Mesothelial cell of epicardium (in vitro differentiated cells): ENCODE measurements around the gene NR6A1. TPM values are rescaled to one million over a fixed set of nuclear protein-coding genes. Genes with fewer than 3 reads are reported as not detected.

Source experiments
- DNase-seq, 2 experiments: peaks; one replicate each; pipeline ENCODE4 v3.0.0; 2021; ENCODE audit warnings: low spot score in 2 of 2; ENCODE audit not compliant: unreplicated experiment in 2 of 2
- H3K27ac Mint-ChIP-seq: 2 replicates; pipeline ENCODE4 v1.8.0; 2021; ENCODE audit warnings: mixed read lengths
- H3K27me3 Mint-ChIP-seq: 2 replicates; pipeline ENCODE4 v1.8.0; 2021; ENCODE audit warnings: low read depth, mixed read lengths
- H3K36me3 Mint-ChIP-seq: 2 replicates; pipeline ENCODE4 v1.8.0; 2021; ENCODE audit warnings: mixed read lengths
- H3K4me1 Mint-ChIP-seq: 2 replicates; pipeline ENCODE4 v1.8.0; 2021; ENCODE audit warnings: mixed read lengths
- H3K4me3 Mint-ChIP-seq: 2 replicates; pipeline ENCODE4 v1.8.0; 2021; ENCODE audit warnings: mild to moderate bottlenecking, moderate library complexity, mixed read lengths
- H3K9me3 Mint-ChIP-seq: 2 replicates; pipeline ENCODE4 v1.8.0; 2021; ENCODE audit warnings: mixed read lengths
- total RNA-seq: library from RNA; stranded (reverse); gene quantifications from 3 replicates; pipeline ENCODE4 v1.2.1, GENCODE V29; 2021
- TF ChIP-seq, protein P1 (sequence below): fragments of 200-600 bp; sonication (generic); IDR thresholded peaks from one replicate; pipeline ENCODE4 v1.5.0; 2021; ENCODE audit warnings: antibody characterized with exemption; ENCODE audit not compliant: unreplicated experiment

Gene NR6A1
- total RNA-seq, 1 donor from 2014 or later, result 5.9 TPM

DNA sequence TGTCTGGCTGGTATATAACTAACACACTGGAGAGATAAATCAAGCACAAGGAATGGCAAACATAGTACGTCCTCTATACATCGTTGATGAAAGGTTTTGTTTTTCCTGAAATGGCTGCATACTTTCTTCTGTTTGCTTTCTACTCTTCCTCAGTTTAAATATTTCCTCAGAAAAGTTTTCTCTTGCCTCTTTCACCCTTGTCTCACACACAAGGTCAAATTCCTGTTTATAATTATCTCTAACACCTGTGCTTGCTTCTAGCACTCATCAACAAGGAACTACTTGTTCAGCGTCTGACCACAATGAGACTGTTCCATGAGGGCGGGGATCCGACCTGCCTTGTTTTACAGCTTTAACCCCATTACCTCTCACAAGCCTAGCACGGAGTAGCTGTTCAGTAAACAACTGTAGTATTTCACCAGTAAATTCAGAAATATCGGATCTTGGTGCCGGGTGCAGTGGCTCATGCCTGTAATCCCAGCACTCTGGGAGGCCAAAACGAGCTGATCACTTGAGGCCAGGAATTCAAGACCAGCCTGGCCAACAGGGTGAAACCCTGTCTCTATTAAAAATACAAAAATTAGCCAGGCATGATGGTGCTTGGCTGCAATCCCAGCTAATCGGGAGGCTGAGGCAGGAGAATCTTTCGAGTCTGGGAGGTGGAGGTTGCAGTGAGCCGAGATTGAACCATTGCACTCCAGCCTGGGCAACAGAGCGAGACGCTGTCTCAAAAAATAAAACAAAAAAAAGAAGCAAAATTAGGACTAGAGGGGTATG, 37.0 kb downstream of the NR6A1 start:
- Mint-ChIP-seq H3K27ac (peak overlapping the region; percentile 66), H3K36me3 (peaks cover 23% of the 10 kb centered on the region), H3K4me1 (peaks cover 12% of the 10 kb centered on the region), H3K4me3 (no peak overlapping the region), H3K27me3 (no peaks in the 10 kb centered on the region), H3K9me3 (no peaks in the 10 kb centered on the region)
- TF ChIP-seq, protein P1, sequence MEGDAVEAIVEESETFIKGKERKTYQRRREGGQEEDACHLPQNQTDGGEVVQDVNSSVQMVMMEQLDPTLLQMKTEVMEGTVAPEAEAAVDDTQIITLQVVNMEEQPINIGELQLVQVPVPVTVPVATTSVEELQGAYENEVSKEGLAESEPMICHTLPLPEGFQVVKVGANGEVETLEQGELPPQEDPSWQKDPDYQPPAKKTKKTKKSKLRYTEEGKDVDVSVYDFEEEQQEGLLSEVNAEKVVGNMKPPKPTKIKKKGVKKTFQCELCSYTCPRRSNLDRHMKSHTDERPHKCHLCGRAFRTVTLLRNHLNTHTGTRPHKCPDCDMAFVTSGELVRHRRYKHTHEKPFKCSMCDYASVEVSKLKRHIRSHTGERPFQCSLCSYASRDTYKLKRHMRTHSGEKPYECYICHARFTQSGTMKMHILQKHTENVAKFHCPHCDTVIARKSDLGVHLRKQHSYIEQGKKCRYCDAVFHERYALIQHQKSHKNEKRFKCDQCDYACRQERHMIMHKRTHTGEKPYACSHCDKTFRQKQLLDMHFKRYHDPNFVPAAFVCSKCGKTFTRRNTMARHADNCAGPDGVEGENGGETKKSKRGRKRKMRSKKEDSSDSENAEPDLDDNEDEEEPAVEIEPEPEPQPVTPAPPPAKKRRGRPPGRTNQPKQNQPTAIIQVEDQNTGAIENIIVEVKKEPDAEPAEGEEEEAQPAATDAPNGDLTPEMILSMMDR, result no peak
- DNase-seq, result no peak

DNA sequence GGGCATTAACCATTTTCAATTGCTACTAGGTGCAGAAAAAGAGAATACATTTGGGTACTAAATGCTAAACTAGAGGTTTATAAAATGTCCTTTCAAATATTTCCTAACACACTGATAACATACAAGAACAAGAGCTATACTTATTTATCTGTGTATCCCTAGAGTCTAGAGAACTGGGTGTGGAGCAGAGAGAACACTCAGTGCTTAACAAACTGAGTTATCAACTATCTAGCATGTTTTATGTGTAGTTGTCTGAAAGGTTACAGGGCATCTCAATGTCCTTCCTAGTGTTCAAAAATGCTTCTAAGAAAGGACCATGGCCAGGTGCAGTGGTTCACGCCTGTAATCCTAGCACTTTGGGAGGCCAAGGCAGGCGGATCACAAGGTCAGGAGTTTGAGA, 40.3 kb downstream of the NR6A1 start:
- H3K36me3 Mint-ChIP-seq, result peaks cover 15% of the 10 kb centered on the region
- H3K27me3 Mint-ChIP-seq, result no peaks in the 10 kb centered on the region
- no peak overlapping the region for H3K27ac Mint-ChIP-seq
- no peak for DNase-seq
- no peak overlapping the region for H3K4me3 Mint-ChIP-seq
- peaks cover 23% of the 10 kb centered on the region for H3K4me1 Mint-ChIP-seq
- H3K9me3 Mint-ChIP-seq, result no peaks in the 10 kb centered on the region
- TF ChIP-seq, protein P1, result no peak

DNA sequence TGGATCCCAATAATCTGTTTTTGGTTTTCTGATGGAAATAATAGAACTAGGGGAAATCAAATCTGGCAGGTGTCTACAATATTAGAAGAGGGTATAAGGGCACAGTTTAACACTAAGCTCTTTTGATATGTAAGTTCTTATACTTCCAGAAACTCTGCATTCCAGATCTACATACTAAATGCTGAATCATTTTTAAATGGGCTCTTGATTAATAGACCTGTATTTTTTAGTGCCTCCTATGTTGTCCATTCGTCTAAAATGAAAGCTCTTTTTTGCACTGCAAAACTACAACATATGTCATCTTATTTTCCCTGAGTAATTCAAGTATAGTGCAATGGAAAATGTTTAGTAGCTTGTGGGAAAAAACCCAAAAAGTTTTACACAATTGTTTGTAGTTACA, 44.2 kb downstream of the NR6A1 start:
- H3K9me3 Mint-ChIP-seq, result no peaks in the 10 kb centered on the region
- peak overlapping the region; percentile 57 for H3K27ac Mint-ChIP-seq
- peaks cover 9% of the 10 kb centered on the region for H3K36me3 Mint-ChIP-seq
- no peaks in the 10 kb centered on the region for H3K27me3 Mint-ChIP-seq
- no peak for DNase-seq
- no peak overlapping the region for H3K4me3 Mint-ChIP-seq
- peaks cover 21% of the 10 kb centered on the region for H3K4me1 Mint-ChIP-seq
- TF ChIP-seq, protein P1, result no peak

GRCh38 chr9:124725068-124725452, 46.1 kb downstream of the NR6A1 start:
- Mint-ChIP-seq H3K27ac (no peak overlapping the region), H3K9me3 (no peaks in the 10 kb centered on the region), H3K4me3 (no peak overlapping the region), H3K4me1 (peaks cover 38% of the 10 kb centered on the region), H3K27me3 (no peaks in the 10 kb centered on the region), H3K36me3 (no peaks in the 10 kb centered on the region)
- DNase-seq, result no peak
- TF ChIP-seq, protein P1, result no peak

DNA sequence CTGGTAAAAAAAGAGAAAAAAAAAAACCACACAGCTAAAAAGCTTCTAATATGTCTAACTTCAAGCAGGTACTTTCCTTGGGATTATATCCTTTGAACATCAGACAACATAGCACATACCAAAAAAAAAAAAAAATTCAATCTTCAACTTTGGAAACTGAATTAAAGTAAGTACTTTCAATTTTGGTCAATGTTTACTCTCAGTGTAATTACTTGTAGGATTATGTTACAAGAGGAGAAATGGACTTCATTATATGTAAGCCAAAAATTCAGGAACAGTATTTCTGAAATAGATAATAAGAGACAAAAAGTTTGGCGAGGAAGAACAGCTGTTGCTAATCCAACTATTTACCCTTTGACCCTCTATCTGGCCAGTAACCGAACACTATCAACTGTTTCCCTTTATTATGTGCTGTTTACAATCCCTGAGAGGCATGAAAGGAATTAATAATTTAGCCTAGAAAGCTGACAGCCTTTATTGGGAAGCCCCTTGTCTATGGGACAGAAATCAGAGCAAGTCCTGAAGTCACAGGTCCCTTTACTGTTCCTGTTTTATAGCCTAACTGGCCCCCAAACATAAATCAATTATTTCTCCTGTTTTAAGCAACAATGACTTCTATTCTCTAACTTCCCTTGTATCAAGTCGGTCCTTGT, 46.6 kb downstream of the NR6A1 start:
- H3K27me3 Mint-ChIP-seq, result no peaks in the 10 kb centered on the region
- no peak overlapping the region for H3K4me3 Mint-ChIP-seq
- no peaks in the 10 kb centered on the region for H3K36me3 Mint-ChIP-seq
- no peaks in the 10 kb centered on the region for H3K9me3 Mint-ChIP-seq
- DNase-seq, result no peak
- TF ChIP-seq, protein P1, result no peak
- H3K4me1 Mint-ChIP-seq, result peaks cover 39% of the 10 kb centered on the region
- H3K27ac Mint-ChIP-seq, result no peak overlapping the region
